Ishikawa (cell line): Measurements from ENCODE around the gene C2orf49.

ENCODE experiments used
- CEBPB ChIP-seq: IDR thresholded peaks from 2 replicates; pipeline ENCODE4 v1.6.1; 2012
- CREB1 ChIP-seq: IDR thresholded peaks from 2 replicates; pipeline ENCODE4 v1.6.1; 2012; ENCODE audit warnings: low read depth
- EGR1 ChIP-seq: IDR thresholded peaks from 2 replicates; pipeline ENCODE4 v1.6.1; 2012
- EP300 ChIP-seq: IDR thresholded peaks from 2 replicates; pipeline ENCODE4 v1.6.1; 2012; ENCODE audit warnings: borderline replicate concordance
- FOXM1 ChIP-seq: IDR thresholded peaks from 2 replicates; pipeline ENCODE4 v1.6.1; 2012; ENCODE audit warnings: low read depth, borderline replicate concordance
- NFIC ChIP-seq: IDR thresholded peaks from 2 replicates; pipeline ENCODE4 v1.6.1; 2012
- TAF1 ChIP-seq: IDR thresholded peaks from 2 replicates; pipeline ENCODE4 v1.6.1; 2012; ENCODE audit warnings: low read depth, mild to moderate bottlenecking
- TCF12 ChIP-seq: IDR thresholded peaks from 2 replicates; pipeline ENCODE4 v1.6.1; 2012; ENCODE audit warnings: low read depth
- TEAD4 ChIP-seq: IDR thresholded peaks from 2 replicates; pipeline ENCODE4 v1.6.1; 2012
- YY1 ChIP-seq: IDR thresholded peaks from 2 replicates; pipeline ENCODE4 v1.6.1; 2012; ENCODE audit warnings: low read depth
- ZBTB7A ChIP-seq: IDR thresholded peaks from 2 replicates; pipeline ENCODE4 v1.6.1; 2012; ENCODE audit warnings: low read depth
- TF ChIP-seq, protein P1 (sequence below): IDR thresholded peaks from 2 replicates; pipeline ENCODE4 v1.6.1; 2012
- TF ChIP-seq, protein P2 (sequence below): IDR thresholded peaks from 2 replicates; pipeline ENCODE4 v1.6.1; 2012; ENCODE audit warnings: low read depth, mild to moderate bottlenecking
- TF ChIP-seq, protein P3 (sequence below): IDR thresholded peaks from 2 replicates; pipeline ENCODE4 v1.6.1; 2012

The C2orf49 gene

DNA sequence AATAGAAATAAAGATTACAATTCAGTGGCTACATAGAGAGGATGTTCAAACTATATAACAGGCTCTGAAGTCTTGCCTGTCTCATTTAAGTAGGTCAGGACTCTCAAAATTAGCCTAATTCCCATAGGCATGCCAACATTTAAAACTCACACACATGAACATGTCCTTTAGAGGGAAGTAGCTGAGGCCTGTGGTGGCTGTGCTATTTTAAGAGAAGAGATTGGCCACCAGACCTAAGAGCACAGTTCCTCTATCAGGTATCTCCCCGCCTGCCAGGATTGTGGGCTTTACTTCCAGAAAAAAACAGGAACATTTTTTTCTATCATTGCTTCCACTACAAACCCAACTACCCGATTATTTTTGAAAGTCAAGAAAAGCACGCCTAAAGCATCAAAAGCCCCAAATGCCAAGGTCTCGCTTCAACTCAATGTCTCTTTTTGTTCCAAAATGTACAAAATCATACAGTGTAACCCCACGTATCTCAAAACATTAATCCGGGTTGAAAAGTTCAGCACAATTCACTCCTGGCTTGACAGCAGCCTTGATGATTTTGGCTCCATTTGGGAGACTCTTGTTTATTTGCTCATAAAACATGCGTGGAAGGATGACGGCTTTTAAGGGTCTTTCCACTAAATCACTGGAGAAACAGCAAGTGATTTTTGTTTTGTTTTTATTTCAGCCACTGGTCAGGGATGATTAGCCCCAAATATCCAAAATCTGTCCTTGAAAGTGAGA lies 46.3 kb downstream of the C2orf49 start:
- TF ChIP-seq ZBTB7A (no peak), TEAD4 (no peak), EP300 (no peak), FOXM1 (no peak), CEBPB (no peak), EGR1 (no peak)
- TF ChIP-seq, protein P1, sequence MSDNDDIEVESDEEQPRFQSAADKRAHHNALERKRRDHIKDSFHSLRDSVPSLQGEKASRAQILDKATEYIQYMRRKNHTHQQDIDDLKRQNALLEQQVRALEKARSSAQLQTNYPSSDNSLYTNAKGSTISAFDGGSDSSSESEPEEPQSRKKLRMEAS = no peak
- TF ChIP-seq, protein P2, sequence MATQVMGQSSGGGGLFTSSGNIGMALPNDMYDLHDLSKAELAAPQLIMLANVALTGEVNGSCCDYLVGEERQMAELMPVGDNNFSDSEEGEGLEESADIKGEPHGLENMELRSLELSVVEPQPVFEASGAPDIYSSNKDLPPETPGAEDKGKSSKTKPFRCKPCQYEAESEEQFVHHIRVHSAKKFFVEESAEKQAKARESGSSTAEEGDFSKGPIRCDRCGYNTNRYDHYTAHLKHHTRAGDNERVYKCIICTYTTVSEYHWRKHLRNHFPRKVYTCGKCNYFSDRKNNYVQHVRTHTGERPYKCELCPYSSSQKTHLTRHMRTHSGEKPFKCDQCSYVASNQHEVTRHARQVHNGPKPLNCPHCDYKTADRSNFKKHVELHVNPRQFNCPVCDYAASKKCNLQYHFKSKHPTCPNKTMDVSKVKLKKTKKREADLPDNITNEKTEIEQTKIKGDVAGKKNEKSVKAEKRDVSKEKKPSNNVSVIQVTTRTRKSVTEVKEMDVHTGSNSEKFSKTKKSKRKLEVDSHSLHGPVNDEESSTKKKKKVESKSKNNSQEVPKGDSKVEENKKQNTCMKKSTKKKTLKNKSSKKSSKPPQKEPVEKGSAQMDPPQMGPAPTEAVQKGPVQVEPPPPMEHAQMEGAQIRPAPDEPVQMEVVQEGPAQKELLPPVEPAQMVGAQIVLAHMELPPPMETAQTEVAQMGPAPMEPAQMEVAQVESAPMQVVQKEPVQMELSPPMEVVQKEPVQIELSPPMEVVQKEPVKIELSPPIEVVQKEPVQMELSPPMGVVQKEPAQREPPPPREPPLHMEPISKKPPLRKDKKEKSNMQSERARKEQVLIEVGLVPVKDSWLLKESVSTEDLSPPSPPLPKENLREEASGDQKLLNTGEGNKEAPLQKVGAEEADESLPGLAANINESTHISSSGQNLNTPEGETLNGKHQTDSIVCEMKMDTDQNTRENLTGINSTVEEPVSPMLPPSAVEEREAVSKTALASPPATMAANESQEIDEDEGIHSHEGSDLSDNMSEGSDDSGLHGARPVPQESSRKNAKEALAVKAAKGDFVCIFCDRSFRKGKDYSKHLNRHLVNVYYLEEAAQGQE = no peak
- TF ChIP-seq, protein P3, sequence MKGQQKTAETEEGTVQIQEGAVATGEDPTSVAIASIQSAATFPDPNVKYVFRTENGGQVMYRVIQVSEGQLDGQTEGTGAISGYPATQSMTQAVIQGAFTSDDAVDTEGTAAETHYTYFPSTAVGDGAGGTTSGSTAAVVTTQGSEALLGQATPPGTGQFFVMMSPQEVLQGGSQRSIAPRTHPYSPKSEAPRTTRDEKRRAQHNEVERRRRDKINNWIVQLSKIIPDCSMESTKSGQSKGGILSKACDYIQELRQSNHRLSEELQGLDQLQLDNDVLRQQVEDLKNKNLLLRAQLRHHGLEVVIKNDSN = no peak

DNA sequence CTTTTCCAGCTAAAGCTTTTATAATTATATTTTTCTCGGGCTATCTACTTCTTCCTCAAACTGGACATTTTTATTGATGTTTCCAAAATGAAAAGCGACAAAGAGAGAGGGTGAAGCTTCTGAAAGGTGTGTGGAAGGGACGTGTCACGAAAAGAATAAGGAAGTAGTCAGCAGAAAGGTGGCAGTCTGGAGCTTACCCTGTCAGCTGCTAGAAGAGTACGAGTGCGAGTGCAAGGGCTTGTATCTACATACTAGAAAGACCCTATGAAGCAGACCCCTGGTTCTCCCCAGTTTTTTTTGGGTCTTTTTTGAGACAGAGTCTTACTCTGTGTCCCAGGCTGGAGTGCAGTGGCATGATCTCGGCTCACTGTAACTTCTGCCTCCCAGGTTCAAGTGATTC lies 46.9 kb downstream of the C2orf49 start:
- TF ChIP-seq YY1 = no peak

DNA sequence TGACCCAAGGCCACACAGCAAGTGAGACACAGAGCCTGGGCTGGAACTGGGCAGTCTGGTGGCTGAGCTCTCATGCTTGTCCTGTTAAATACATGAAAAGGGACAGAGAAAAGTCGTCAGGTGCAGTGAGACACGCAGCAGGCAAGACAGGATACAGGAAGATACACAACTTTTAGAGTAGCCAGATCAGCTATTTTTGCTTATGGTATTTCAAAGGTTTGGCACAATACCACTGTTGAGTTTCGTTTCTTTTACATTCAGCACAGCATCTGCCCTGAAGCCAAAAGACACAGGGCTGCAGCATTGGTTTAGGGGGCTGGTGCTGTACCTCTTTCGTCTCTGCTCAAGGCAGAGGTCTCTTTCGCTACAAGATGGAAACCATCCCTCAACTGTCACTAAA lies 47.5 kb downstream of the C2orf49 start:
- no peak for TF ChIP-seq ZBTB7A
- TF ChIP-seq, protein P3 = no peak
- no peak for TF ChIP-seq EP300

DNA sequence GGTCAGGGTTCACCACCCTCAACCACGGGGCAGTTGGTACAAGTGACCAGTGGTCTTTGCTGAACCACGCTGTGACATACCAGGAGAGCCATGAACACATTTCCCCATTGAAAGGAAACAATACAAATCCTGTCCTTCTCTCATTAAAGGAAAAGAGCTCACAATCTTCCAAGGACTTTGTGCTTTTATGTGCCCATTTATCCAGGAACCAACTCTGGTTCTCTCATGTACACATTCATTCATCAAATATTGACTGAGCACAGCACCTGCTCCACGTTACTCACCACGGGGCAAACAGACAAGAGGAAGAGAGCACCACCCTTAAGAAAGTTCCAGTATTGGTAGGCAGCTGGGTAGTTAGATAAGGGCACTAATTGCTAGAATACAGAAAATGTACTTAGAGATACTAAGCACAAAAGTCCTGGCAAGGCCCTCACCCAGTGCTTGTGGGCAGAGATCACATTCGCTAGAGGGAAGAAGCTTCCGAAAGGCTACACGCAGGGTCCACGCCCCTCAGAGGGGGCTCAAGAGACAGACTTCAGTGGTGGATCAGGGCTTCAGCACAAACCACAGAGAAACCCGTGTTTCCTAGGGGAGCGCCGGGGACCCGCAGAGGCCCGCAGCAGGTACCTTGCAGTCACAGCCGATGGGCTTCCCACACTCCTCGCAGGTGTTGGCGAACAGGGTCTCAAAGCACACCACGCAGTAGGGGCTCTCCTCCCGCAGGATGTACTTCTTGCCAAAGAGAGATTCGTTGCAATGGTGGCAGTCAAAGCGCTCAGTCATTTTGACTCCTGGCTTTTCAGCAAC lies 48.6 kb downstream of the C2orf49 start:
- no peak for TF ChIP-seq NFIC
- TF ChIP-seq FOXM1 = no peak
- no peak for TF ChIP-seq CREB1
- TF ChIP-seq YY1 = no peak
- TF ChIP-seq, protein P1 = no peak
- TF ChIP-seq, protein P3 = no peak

DNA sequence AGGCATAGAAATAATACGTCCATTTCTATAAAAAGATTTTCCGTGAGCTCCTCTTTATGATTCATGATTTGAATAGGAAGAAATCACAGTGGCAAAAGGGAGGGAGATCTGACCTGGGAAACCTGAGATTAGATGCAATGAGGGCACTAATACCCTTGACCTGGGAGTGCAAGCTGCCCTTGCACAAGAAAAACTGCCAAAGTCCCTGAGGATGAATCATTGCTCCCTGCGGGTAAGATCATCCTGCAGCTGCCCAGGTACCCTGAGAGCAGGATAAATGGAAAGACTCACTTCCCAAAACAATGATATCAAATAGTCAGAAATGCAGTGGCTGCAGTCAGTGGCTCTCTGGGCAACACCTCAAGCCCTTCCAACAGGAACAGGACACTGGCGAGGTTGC lies 49.9 kb downstream of the C2orf49 start:
- TF ChIP-seq TAF1 (no peak), CREB1 (no peak)
- TF ChIP-seq, protein P2 = no peak

DNA sequence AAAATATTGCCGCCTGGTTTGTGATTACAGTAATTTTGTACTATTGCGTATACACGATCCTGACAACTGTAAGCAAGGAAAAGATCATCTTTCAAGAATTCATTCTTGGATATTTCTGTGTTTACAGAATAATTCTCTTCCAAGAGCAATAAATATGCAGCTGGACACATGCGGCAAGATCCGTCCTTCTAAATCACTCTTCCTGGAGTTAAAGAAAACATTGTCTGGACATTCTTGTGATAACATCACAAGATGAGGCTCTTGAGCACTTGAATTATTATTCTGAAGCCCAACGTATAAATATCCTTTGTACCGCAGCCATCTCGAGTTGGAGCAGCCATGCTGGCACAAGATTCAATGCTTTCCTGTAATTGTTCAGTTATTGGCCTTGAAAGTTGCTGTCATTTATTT lies 51.6 kb downstream of the C2orf49 start:
- TF ChIP-seq NFIC (no peak), YY1 (no peak), TAF1 (no peak), EGR1 (no peak), TEAD4 (no peak), CEBPB (no peak), TCF12 (no peak), FOXM1 (no peak)
- TF ChIP-seq, protein P2 = no peak
- TF ChIP-seq, protein P3 = no peak
